ENCODE results near the gene ZNF555. TPM values are rescaled to one million over a fixed set of nuclear protein-coding genes. Genes with fewer than 3 reads are reported as not detected.

Gene ZNF555
- total RNA-seq, 4 donors from 2014 or later: 2.6 to 6.4 (median 3.9) TPM

- no peak for TF ChIP-seq POLR2A (IDR thresholded peaks at IDR 0.05)
- TF ChIP-seq POLR2AphosphoS5 (IDR thresholded peaks at IDR 0.05): peak in 1 of 3 donors; percentile 24
- no peak for TF ChIP-seq CTCF (IDR thresholded peaks at IDR 0.05)
- H3K27me3 ChIP-seq: no peaks in the 10 kb centered on the region
- peak overlapping the region; percentile 73 to 77 (median 76) for H3K27ac ChIP-seq
- intact Hi-C loops (cut with DNase I; ENCODE audit: low total_unique reads) (no loop called here), in situ Hi-C loops (cut with MboI; ENCODE audit: low pct_ligation_motif_present in 1 of 4, low pct_unique_long_range_greater_than_20kb in 1 of 4, low sequenced_read_pairs in 3 of 4) (no loop called here)
- no peak overlapping the region for H3K4me3 ChIP-seq
- WGBS, 2 donors (ENCODE audit: low coverage in 1 of 2): 64 to 81% methylated on average over 3 to 20 of the region's 20 CpGs
- H3K36me3 ChIP-seq: peaks cover 0 to 9% (median 3%) of the 10 kb centered on the region in 4 donors
- peaks cover 0 to 19% (median 16%) of the 10 kb centered on the region in 4 donors for H3K4me1 ChIP-seq
- H3K9me3 ChIP-seq: no peaks in the 10 kb centered on the region
- peak; percentile 77 for DNase-seq
Observed at GRCh38 chr19:2811221-2811722, 30.0 kb upstream of the ZNF555 start.

GRCh38 chr19:2811735-2812413 lies 29.4 kb upstream of the ZNF555 start:
- DNase-seq: peak; percentile 83
- TF ChIP-seq CTCF (IDR thresholded peaks at IDR 0.05) (no peak), POLR2AphosphoS5 (IDR thresholded peaks at IDR 0.05) (peak in 1 of 3 donors; percentile 69), POLR2A (IDR thresholded peaks at IDR 0.05) (peak; percentile 36), EP300 (IDR thresholded peaks at IDR 0.05; ENCODE audit: low read depth) (no peak)
- Histone ChIP-seq H3K27ac (peak overlapping the region; percentile 73 to 77 (median 76)), H3K9me3 (no peaks in the 10 kb centered on the region), H3K36me3 (peaks cover 0 to 9% (median 3%) of the 10 kb centered on the region in 4 donors), H3K27me3 (no peaks in the 10 kb centered on the region), H3K4me1 (peaks cover 0 to 19% (median 16%) of the 10 kb centered on the region in 4 donors), H3K4me3 (peak overlapping the region in 1 of 4 donors; percentile 18)
- WGBS, 2 donors (ENCODE audit: low coverage in 1 of 2): 66% methylated on average over 34 of the region's 34 CpGs; no CpG with 5 or more reads in 1 of the 2 donors
- intact Hi-C loops (cut with DNase I; ENCODE audit: low total_unique reads): no loop called here
- in situ Hi-C loops (cut with MboI; ENCODE audit: low pct_ligation_motif_present in 1 of 4, low pct_unique_long_range_greater_than_20kb in 1 of 4, low sequenced_read_pairs in 3 of 4): no loop called here

GRCh38 chr19:2812414-2813234 lies 28.7 kb upstream of the ZNF555 start:
- Histone ChIP-seq H3K4me1 (peaks cover 0 to 19% (median 16%) of the 10 kb centered on the region in 4 donors), H3K27me3 (no peaks in the 10 kb centered on the region), H3K4me3 (peak overlapping the region in 1 of 4 donors; percentile 18), H3K9me3 (no peaks in the 10 kb centered on the region), H3K27ac (peak overlapping the region; percentile 73 to 77 (median 76)), H3K36me3 (peaks cover 0 to 9% (median 3%) of the 10 kb centered on the region in 4 donors)
- WGBS, 2 donors (ENCODE audit: low coverage in 1 of 2): 95% methylated on average over 36 of the region's 37 CpGs; no CpG with 5 or more reads in 1 of the 2 donors
- no peak for TF ChIP-seq EP300 (IDR thresholded peaks at IDR 0.05; ENCODE audit: low read depth)
- no peak for TF ChIP-seq POLR2AphosphoS5 (IDR thresholded peaks at IDR 0.05)
- TF ChIP-seq POLR2A (IDR thresholded peaks at IDR 0.05): no peak
- TF ChIP-seq CTCF (IDR thresholded peaks at IDR 0.05): no peak
- in situ Hi-C loops (cut with MboI; ENCODE audit: low pct_ligation_motif_present in 1 of 4, low pct_unique_long_range_greater_than_20kb in 1 of 4, low sequenced_read_pairs in 3 of 4) (no loop called here), intact Hi-C loops (cut with DNase I; ENCODE audit: low total_unique reads) (no loop called here)
- DNase-seq: no peak

All from transverse colon (tissue), 4 donors.